ENCODE results near the gene GSTM2.
A peak's percentile ranks its signal among the peaks of the same experiment; 100 is the strongest.
"Not testable (repeated sequence)": the region's sequence is repeated elsewhere in the genome, so short reads cannot be mapped to it uniquely, and the experiment has no call there.

Gene GSTM2

DNA sequence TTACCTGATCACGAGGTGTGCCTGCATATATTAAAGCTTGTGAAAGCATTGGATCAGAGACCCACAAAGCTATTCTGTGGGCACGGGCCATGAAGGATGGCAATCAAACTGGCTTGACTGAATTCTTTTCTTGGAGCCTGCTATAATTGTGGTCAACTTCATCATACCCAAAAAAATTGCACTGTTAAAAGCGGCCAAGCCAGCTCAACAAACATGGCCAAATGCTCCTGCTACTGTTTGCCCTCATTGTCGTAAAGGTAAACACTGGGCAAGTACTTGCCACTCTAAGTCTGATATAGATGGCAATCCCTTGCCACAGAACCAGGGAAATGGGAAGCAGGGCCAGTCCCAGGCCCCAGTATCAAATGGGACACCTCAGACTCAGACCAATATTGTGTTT is 37.6 kb downstream of the GSTM2 start:
- no peaks in the 10 kb centered on the region for H3K79me1 ChIP-seq (ENCODE audit: low read depth, low read length)
- H2BK120ac ChIP-seq (ENCODE audit: low read depth, low read length), result no peak overlapping the region
- no peaks in the 10 kb centered on the region for H3K36me3 ChIP-seq (replicated peaks in 1 of 2; ENCODE audit: control insufficient read depth in 2 of 2, insufficient read depth in 2 of 2, low read length in 2 of 2)
- no peak overlapping the region for H2BK5ac ChIP-seq (ENCODE audit: low read length)
- no peak overlapping the region for H3K14ac ChIP-seq (ENCODE audit: low read length)
- no CpG with 5 or more reads among the region's 4 CpGs for WGBS, 2 donors (ENCODE audit: extremely low coverage in 2 of 2, insufficient read length in 2 of 2, insufficient replicate concordance in 1 of 2)
- H3K9me3 ChIP-seq (replicated peaks in 1 of 2; ENCODE audit: control insufficient read depth in 2 of 2, insufficient read depth in 1 of 2, low read depth in 1 of 2, low read length in 2 of 2), result no peaks in the 10 kb centered on the region
- no peak overlapping the region for H4K8ac ChIP-seq (ENCODE audit: low read depth, low read length)
- no peak overlapping the region for H3K4ac ChIP-seq (ENCODE audit: low read length)
- no peak overlapping the region for H3K18ac ChIP-seq (ENCODE audit: low read length)
- no peaks in the 10 kb centered on the region for H3K4me1 ChIP-seq (ENCODE audit: control insufficient read depth in 2 of 2, insufficient read depth in 1 of 2, low read depth in 1 of 2, low read length in 2 of 2)
- H2AK5ac ChIP-seq (ENCODE audit: low read depth, low read length), result no peak overlapping the region
- H3K23ac ChIP-seq (ENCODE audit: low read depth, low read length, poor library complexity), result no peak overlapping the region
- H3K4me2 ChIP-seq (ENCODE audit: insufficient read depth, low read length, poor library complexity, severe bottlenecking), result no peak overlapping the region
- no peak for DNase-seq (ENCODE audit: low spot score)
- H3K9ac ChIP-seq (ENCODE audit: low read depth, low read length, poor library complexity), result no peak overlapping the region
- H4K91ac ChIP-seq (ENCODE audit: low read depth, low read length, poor library complexity), result no peak overlapping the region
- H2BK15ac ChIP-seq (ENCODE audit: low read length), result no peak overlapping the region
- H3K4me3 ChIP-seq (ENCODE audit: low read length in 2 of 2), result no peak overlapping the region
- no peak overlapping the region for H2BK12ac ChIP-seq (ENCODE audit: low read length)
- H3K27me3 ChIP-seq (ENCODE audit: control insufficient read depth in 3 of 3, insufficient read depth in 3 of 3, low read depth in 1 of 3, low read length in 3 of 3), result no peaks in the 10 kb centered on the region
- no peak overlapping the region for H2AFZ ChIP-seq (ENCODE audit: low read length)
- H3K27ac ChIP-seq (replicated peaks; ENCODE audit: low read length), result no peak overlapping the region

DNA sequence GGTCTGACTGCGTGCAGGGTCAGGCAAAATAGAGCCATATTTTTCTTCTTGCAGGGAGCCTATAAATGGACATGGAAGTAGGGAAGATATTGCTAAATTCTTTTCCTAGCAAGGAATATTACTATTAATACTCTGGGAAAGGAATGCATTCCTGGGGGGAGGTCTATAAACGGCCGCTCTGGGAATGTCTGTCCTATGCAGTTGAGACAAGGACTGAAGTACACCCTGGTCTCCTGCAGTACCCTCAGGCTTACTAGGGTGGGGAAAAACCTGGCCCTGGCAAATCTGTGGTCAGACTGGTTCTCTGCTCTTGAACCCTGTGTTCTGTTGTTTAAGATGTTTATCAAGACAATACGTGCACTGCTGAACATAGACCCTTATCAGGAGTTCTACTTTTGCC is 41.1 kb downstream of the GSTM2 start:
- not testable (repeated sequence) for H2AK5ac ChIP-seq (ENCODE audit: low read depth, low read length); H3K79me1 ChIP-seq (ENCODE audit: low read depth, low read length); H2BK12ac ChIP-seq (ENCODE audit: low read length); H3K4me2 ChIP-seq (ENCODE audit: insufficient read depth, low read length, poor library complexity, severe bottlenecking); H3K9me3 ChIP-seq (replicated peaks in 1 of 2; ENCODE audit: control insufficient read depth in 2 of 2, insufficient read depth in 1 of 2, low read depth in 1 of 2, low read length in 2 of 2); DNase-seq (ENCODE audit: low spot score); H4K8ac ChIP-seq (ENCODE audit: low read depth, low read length); H3K27ac ChIP-seq (replicated peaks; ENCODE audit: low read length); H3K23ac ChIP-seq (ENCODE audit: low read depth, low read length, poor library complexity); H3K4me3 ChIP-seq (ENCODE audit: low read length in 2 of 2); H2BK15ac ChIP-seq (ENCODE audit: low read length); H3K36me3 ChIP-seq (replicated peaks in 1 of 2; ENCODE audit: control insufficient read depth in 2 of 2, insufficient read depth in 2 of 2, low read length in 2 of 2); H3K9ac ChIP-seq (ENCODE audit: low read depth, low read length, poor library complexity); H4K91ac ChIP-seq (ENCODE audit: low read depth, low read length, poor library complexity); H2AFZ ChIP-seq (ENCODE audit: low read length); H3K18ac ChIP-seq (ENCODE audit: low read length); H3K4me1 ChIP-seq (ENCODE audit: control insufficient read depth in 2 of 2, insufficient read depth in 1 of 2, low read depth in 1 of 2, low read length in 2 of 2); H3K27me3 ChIP-seq (ENCODE audit: control insufficient read depth in 3 of 3, insufficient read depth in 3 of 3, low read depth in 1 of 3, low read length in 3 of 3); H3K14ac ChIP-seq (ENCODE audit: low read length); H2BK5ac ChIP-seq (ENCODE audit: low read length); H2BK120ac ChIP-seq (ENCODE audit: low read depth, low read length); H3K4ac ChIP-seq (ENCODE audit: low read length)
- no CpG with 5 or more reads among the region's 4 CpGs for WGBS, 2 donors (ENCODE audit: extremely low coverage in 2 of 2, insufficient read length in 2 of 2, insufficient replicate concordance in 1 of 2)

DNA sequence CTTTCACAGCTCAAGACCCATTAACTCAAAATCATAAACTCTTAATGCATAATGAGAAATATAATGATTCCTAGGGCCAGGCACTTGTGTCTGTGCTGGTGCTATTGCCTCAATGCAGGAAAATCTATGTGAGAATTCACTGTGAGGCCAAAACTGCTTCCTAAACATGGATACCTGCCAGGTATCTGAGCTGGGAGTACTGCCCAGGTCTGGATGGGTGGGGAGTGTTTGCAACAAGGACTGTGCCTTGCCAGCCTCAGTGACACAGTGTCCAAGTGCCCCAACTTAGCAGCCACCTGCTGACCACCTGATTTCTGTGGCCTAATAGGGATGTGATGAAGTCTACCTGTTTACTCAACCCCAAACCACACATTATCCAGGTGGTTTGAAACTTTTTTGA is 42.0 kb downstream of the GSTM2 start:
- not testable (repeated sequence) for H4K8ac ChIP-seq (ENCODE audit: low read depth, low read length); H2BK5ac ChIP-seq (ENCODE audit: low read length); H3K4me2 ChIP-seq (ENCODE audit: insufficient read depth, low read length, poor library complexity, severe bottlenecking); H3K18ac ChIP-seq (ENCODE audit: low read length); H3K27me3 ChIP-seq (ENCODE audit: control insufficient read depth in 3 of 3, insufficient read depth in 3 of 3, low read depth in 1 of 3, low read length in 3 of 3); H3K14ac ChIP-seq (ENCODE audit: low read length); H3K36me3 ChIP-seq (replicated peaks in 1 of 2; ENCODE audit: control insufficient read depth in 2 of 2, insufficient read depth in 2 of 2, low read length in 2 of 2); DNase-seq (ENCODE audit: low spot score); H2BK12ac ChIP-seq (ENCODE audit: low read length); H3K4me3 ChIP-seq (ENCODE audit: low read length in 2 of 2); H3K4ac ChIP-seq (ENCODE audit: low read length); H2AK5ac ChIP-seq (ENCODE audit: low read depth, low read length); H3K9ac ChIP-seq (ENCODE audit: low read depth, low read length, poor library complexity); H3K27ac ChIP-seq (replicated peaks; ENCODE audit: low read length); H3K23ac ChIP-seq (ENCODE audit: low read depth, low read length, poor library complexity); H2BK120ac ChIP-seq (ENCODE audit: low read depth, low read length); H3K9me3 ChIP-seq (replicated peaks in 1 of 2; ENCODE audit: control insufficient read depth in 2 of 2, insufficient read depth in 1 of 2, low read depth in 1 of 2, low read length in 2 of 2); H3K79me1 ChIP-seq (ENCODE audit: low read depth, low read length); H4K91ac ChIP-seq (ENCODE audit: low read depth, low read length, poor library complexity); H2BK15ac ChIP-seq (ENCODE audit: low read length); H3K4me1 ChIP-seq (ENCODE audit: control insufficient read depth in 2 of 2, insufficient read depth in 1 of 2, low read depth in 1 of 2, low read length in 2 of 2); H2AFZ ChIP-seq (ENCODE audit: low read length)

DNA sequence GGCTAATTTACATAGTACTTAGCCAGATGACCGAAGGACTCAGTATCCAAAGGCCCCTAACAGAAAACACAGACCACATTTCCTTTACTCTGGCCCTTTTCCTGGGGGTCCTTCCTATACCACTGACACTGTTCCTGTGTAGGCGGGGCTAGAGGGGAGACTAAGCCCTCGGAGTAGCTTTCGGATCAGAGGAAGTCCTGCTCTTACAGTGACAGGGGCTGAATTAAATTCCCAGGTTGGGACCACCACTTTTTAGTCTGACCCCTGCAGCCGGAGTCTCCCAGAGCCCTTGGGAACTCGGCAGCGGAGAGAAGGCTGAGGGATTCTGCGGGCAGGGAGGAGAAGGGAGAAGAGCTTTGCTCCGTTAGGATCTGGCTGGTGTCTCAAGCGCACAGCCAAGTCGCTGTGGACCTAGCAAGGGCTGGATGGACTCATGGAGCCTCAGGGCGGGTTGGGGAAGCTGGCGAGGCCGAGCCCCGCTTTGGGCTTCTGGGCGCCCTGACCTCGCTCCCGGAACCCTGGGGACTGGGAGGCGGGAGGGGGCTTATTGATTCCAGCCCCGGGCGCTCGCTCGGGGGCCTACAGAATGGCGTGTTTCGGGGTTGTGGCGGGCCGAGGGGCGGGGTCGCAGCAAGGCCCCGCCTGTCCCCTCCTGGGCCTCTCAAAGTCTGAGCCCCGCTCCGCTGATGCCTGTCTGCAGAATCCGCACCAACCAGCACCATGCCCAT is 43.9 kb downstream of the GSTM2 start, which contains the start of gene GSTM5:
TSS of gene GSTM5 (plus strand) at position 659 of the 728 bp plus-strand sequence. CDS start at position 721, 62 bp downstream.
- H3K9me3 ChIP-seq (replicated peaks in 1 of 2; ENCODE audit: control insufficient read depth in 2 of 2, insufficient read depth in 1 of 2, low read depth in 1 of 2, low read length in 2 of 2); H3K79me1 ChIP-seq (ENCODE audit: low read depth, low read length); H4K8ac ChIP-seq (ENCODE audit: low read depth, low read length); H3K4me3 ChIP-seq (ENCODE audit: low read length in 2 of 2); H2BK5ac ChIP-seq (ENCODE audit: low read length); H2BK15ac ChIP-seq (ENCODE audit: low read length); H3K9ac ChIP-seq (ENCODE audit: low read depth, low read length, poor library complexity); H2AK5ac ChIP-seq (ENCODE audit: low read depth, low read length); H3K36me3 ChIP-seq (replicated peaks in 1 of 2; ENCODE audit: control insufficient read depth in 2 of 2, insufficient read depth in 2 of 2, low read length in 2 of 2); H3K18ac ChIP-seq (ENCODE audit: low read length); H2BK120ac ChIP-seq (ENCODE audit: low read depth, low read length); H2AFZ ChIP-seq (ENCODE audit: low read length); H4K91ac ChIP-seq (ENCODE audit: low read depth, low read length, poor library complexity); DNase-seq (ENCODE audit: low spot score); H2BK12ac ChIP-seq (ENCODE audit: low read length); H3K4ac ChIP-seq (ENCODE audit: low read length); H3K27ac ChIP-seq (replicated peaks; ENCODE audit: low read length); H3K14ac ChIP-seq (ENCODE audit: low read length); H3K4me1 ChIP-seq (ENCODE audit: control insufficient read depth in 2 of 2, insufficient read depth in 1 of 2, low read depth in 1 of 2, low read length in 2 of 2): not testable (repeated sequence)
- peak within 1 kb of the TSS; percentile 55 for H3K23ac ChIP-seq (ENCODE audit: low read depth, low read length, poor library complexity)
- H3K27me3 ChIP-seq (ENCODE audit: control insufficient read depth in 3 of 3, insufficient read depth in 3 of 3, low read depth in 1 of 3, low read length in 3 of 3), result peaks cover 0 to 12% (median 0%) of the 10 kb centered on the region in 3 experiments
- WGBS, 2 donors (ENCODE audit: extremely low coverage in 2 of 2, insufficient read length in 2 of 2, insufficient replicate concordance in 1 of 2), result no CpG with 5 or more reads among the region's 33 CpGs
- H3K4me2 ChIP-seq (ENCODE audit: insufficient read depth, low read length, poor library complexity, severe bottlenecking), result peak within 1 kb of the TSS; percentile 12
